ENCODE results near the gene MPIG6B.

DNA sequence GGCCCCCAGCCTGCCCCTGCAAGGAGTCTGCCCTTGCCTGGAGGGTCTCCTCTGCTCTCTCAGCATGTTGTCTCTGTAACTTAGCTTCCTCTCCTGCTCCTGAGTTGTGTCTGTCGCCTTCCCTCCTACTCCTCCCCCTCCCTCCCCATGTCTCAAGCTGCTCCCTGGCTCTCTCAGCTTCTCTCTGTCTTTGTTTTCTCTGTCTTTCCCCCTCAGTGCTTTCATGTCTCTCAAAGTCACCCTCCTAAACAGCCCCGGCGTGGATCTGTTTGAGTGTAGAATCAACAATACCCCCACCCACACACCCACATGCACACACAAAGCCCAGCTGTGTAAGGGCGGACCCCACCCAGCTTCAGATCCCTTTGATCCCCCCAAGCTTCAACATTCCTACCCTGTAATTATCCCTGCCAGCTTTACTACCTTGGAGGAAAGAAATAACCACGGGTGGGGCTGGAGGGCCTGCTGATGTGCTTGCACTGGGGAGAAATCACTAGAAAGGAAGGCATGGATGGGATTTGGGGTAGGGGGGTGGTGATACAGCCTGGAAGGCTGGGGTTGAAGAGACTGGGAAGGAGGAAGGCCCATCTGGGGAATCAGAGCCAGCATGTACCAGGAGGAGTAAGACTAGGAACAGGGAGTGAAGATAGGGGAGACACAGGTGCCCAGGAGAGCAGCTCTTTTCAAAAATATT lies 9.0 kb upstream of the MPIG6B start:
- TF ChIP-seq, protein P1, sequence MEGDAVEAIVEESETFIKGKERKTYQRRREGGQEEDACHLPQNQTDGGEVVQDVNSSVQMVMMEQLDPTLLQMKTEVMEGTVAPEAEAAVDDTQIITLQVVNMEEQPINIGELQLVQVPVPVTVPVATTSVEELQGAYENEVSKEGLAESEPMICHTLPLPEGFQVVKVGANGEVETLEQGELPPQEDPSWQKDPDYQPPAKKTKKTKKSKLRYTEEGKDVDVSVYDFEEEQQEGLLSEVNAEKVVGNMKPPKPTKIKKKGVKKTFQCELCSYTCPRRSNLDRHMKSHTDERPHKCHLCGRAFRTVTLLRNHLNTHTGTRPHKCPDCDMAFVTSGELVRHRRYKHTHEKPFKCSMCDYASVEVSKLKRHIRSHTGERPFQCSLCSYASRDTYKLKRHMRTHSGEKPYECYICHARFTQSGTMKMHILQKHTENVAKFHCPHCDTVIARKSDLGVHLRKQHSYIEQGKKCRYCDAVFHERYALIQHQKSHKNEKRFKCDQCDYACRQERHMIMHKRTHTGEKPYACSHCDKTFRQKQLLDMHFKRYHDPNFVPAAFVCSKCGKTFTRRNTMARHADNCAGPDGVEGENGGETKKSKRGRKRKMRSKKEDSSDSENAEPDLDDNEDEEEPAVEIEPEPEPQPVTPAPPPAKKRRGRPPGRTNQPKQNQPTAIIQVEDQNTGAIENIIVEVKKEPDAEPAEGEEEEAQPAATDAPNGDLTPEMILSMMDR (conservative IDR thresholded peaks at IDR 0.05; ENCODE audit: low read length) = no peak
- no peak for TF ChIP-seq EZH2phosphoT487 (IDR thresholded peaks at IDR 0.05; ENCODE audit: borderline replicate concordance, low read depth, low read length)
